GM18519 (cell line): ENCODE measurements around the gene SDCBP2.

Experiments
- ATAC-seq: cut with Tn5 transposase; IDR thresholded peaks from one replicate; pipeline ENCODE4 v1.9.1; 2021; ENCODE audit warnings: mild to moderate bottlenecking, moderate library complexity; ENCODE audit not compliant: unreplicated experiment, low FRiP score

SDCBP2 gene

GRCh38 chr20:1315804-1316203 lies 13.1 kb downstream of the SDCBP2 start:
- no peak for ATAC-seq

- ATAC-seq: no peak
Measured at GRCh38 chr20:1313236-1313964, 15.5 kb downstream of the SDCBP2 start.

GRCh38 chr20:1312904-1313235 lies 16.1 kb downstream of the SDCBP2 start:
- no peak for ATAC-seq

- no peak for ATAC-seq
Measured at GRCh38 chr20:1312308-1312707, 16.6 kb downstream of the SDCBP2 start.

- ATAC-seq: no peak
Measured at GRCh38 chr20:1310506-1311190, 18.3 kb downstream of the SDCBP2 start.

GRCh38 chr20:1310071-1310470 lies 18.9 kb downstream of the SDCBP2 start:
- ATAC-seq: no peak

- no peak for ATAC-seq
Measured at GRCh38 chr20:1309439-1309847, 19.5 kb downstream of the SDCBP2 start.

GRCh38 chr20:1308702-1309095 lies 20.2 kb downstream of the SDCBP2 start:
- no peak for ATAC-seq

- no peak for ATAC-seq
Measured at GRCh38 chr20:1308067-1308701, 20.8 kb downstream of the SDCBP2 start.

- no peak for ATAC-seq
Measured at GRCh38 chr20:1307571-1307971, 21.4 kb downstream of the SDCBP2 start.

- ATAC-seq: no peak
Measured at GRCh38 chr20:1307171-1307570, 21.8 kb downstream of the SDCBP2 start.

GRCh38 chr20:1306316-1307135 lies 22.4 kb downstream of the SDCBP2 start:
- ATAC-seq: no peak

GRCh38 chr20:1305712-1306111 lies 23.2 kb downstream of the SDCBP2 start:
- no peak for ATAC-seq

GRCh38 chr20:1304710-1305515 lies 24.0 kb downstream of the SDCBP2 start:
- ATAC-seq: no peak

GRCh38 chr20:1302685-1303541 lies 26.0 kb downstream of the SDCBP2 start:
- ATAC-seq: no peak

GRCh38 chr20:1301031-1301529 lies 27.9 kb downstream of the SDCBP2 start:
- no peak for ATAC-seq

GRCh38 chr20:1300083-1300840 lies 28.7 kb downstream of the SDCBP2 start:
- no peak for ATAC-seq

- ATAC-seq: no peak
Measured at GRCh38 chr20:1299522-1299921, 29.4 kb downstream of the SDCBP2 start.
